Panc1 (cell line): Measurements from ENCODE around the gene STAM2. TPM values are rescaled to one million over a fixed set of nuclear protein-coding genes. Genes with fewer than 3 reads are reported as not detected.
"Not testable (repeated sequence)": the region's sequence is repeated elsewhere in the genome, so short reads cannot be mapped to it uniquely, and the experiment has no call there.

ENCODE experiments used
- ATAC-seq: fragments of 200-7000 bp; cut with Tn5 transposase; 2 replicates; pipeline ENCODE4 v1.9.1; 2020; ENCODE audit warnings: mild to moderate bottlenecking, moderate library complexity
- BruUV-seq: library from RNA; stranded (reverse); fragments of 400-500 nt; replicated peaks from 2 replicates; lab custom pipeline; 2021; lab: Mats Ljungman, UMichigan
- CTCF ChIA-PET: fragments of 300-600 bp; sonication (Branson Sonifier 250); formaldehyde crosslinking; loops from one replicate; lab custom pipeline; 2022; ENCODE audit warnings: antibody characterized with exemption; lab: Charles Lee
- POLR2A ChIA-PET: fragments of 300-600 bp; sonication (Branson Sonifier 250); formaldehyde crosslinking; loops from one replicate; lab custom pipeline; 2022; ENCODE audit warnings: antibody characterized with exemption; lab: Charles Lee
- DNase-seq: peaks from one replicate; pipeline ENCODE4 v3.0.0-alpha.2; 2010; ENCODE audit warnings: low read depth, low spot score
- H3K27ac ChIP-seq: 2 replicates; pipeline ENCODE4 v1.5.1; 2011; ENCODE audit warnings: mild to moderate bottlenecking, low read length, inconsistent platforms
- H3K27me3 ChIP-seq: fragments of 200-500 bp; sonication (Bioruptor generic); 2 replicates; pipeline ENCODE4 v1.6.0; 2014; ENCODE audit warnings: low read length, inconsistent platforms; ENCODE audit not compliant: control insufficient read depth, insufficient read depth
- H3K36me3 ChIP-seq: fragments of 200-500 bp; sonication (Bioruptor generic); 2 replicates; pipeline ENCODE4 v1.5.1; 2014; ENCODE audit warnings: inconsistent platforms, mild to moderate bottlenecking, low read length, moderate library complexity; ENCODE audit not compliant: control insufficient read depth, insufficient read depth
- H3K4me1 ChIP-seq: 2 replicates; pipeline ENCODE4 v1.5.1; 2011; ENCODE audit warnings: inconsistent platforms, mild to moderate bottlenecking, low read length, moderate library complexity; ENCODE audit not compliant: control insufficient read depth, insufficient read depth
- H3K4me3 ChIP-seq, 2 experiments: 2 replicates each; pipeline ENCODE4 v1.5.1; 2011 to 2012; ENCODE audit warnings: low read depth in 2 of 2, low read length in 2 of 2, mild to moderate bottlenecking in 2 of 2, inconsistent platforms in 1 of 2, moderate library complexity in 1 of 2
- H3K9me3 ChIP-seq: fragments of 200-500 bp; sonication (Bioruptor generic); 2 replicates; pipeline ENCODE4 v1.5.1; 2014; ENCODE audit warnings: low read depth, mild to moderate bottlenecking, inconsistent platforms, low read length, moderate library complexity; ENCODE audit not compliant: control insufficient read depth, insufficient read depth
- CTCF ChIP-seq: fragments of 450-650 bp; IDR thresholded peaks from 2 replicates; pipeline ENCODE4 v1.5.1; 2017; ENCODE audit warnings: mild to moderate bottlenecking
- POLR2AphosphoS5 ChIP-seq: IDR thresholded peaks from 2 replicates; pipeline ENCODE4 v1.6.1; 2012; ENCODE audit warnings: mild to moderate bottlenecking, low read depth, low read length, moderate library complexity
- REST ChIP-seq, 2 experiments: IDR thresholded peaks; 2 replicates each; pipeline ENCODE4 v1.6.1; 2011 to 2012; ENCODE audit warnings: low read depth in 2 of 2, control low read depth in 1 of 2, low read length in 1 of 2, mild to moderate bottlenecking in 1 of 2, moderate library complexity in 1 of 2; ENCODE audit not compliant: insufficient read depth in 1 of 2
- SIN3A ChIP-seq: IDR thresholded peaks from 2 replicates; pipeline ENCODE4 v1.6.1; 2012; ENCODE audit warnings: low read depth, mild to moderate bottlenecking, low read length, moderate library complexity, borderline replicate concordance; ENCODE audit not compliant: insufficient read depth
- TCF7L2 ChIP-seq: IDR thresholded peaks from 2 replicates; pipeline ENCODE4 v1.6.1; 2011; ENCODE audit warnings: mild to moderate bottlenecking, low read depth, low read length, inconsistent platforms
- in situ Hi-C: cut with HindIII; loops from 2 replicates; pipeline ENCODE4 v1.10.0; 2016; ENCODE audit warnings: low sequenced_read_pairs, low pct_unique_long_range_greater_than_20kb
- intact Hi-C: fragments of 100-400 bp; cut with micrococcal nuclease; formaldehyde crosslinking; loops from one replicate; pipeline ENCODE4 v1.10.0; 2022; ENCODE audit not compliant: unreplicated experiment
- total RNA-seq: library from RNA; stranded (reverse); gene quantifications from one replicate; pipeline ENCODE4 v1.2.1, GENCODE V29; 2021; ENCODE audit not compliant: unreplicated experiment

The STAM2 gene
- total RNA-seq, 1 experiment from 2014 or later, result 29.1 TPM

GRCh38 chr2:152115952-152116351 is 59.6 kb downstream of the STAM2 start:
- BruUV-seq, result no TSS peak
- Histone ChIP-seq H3K4me3 (no peak overlapping the region), H3K4me1 (no peaks in the 10 kb centered on the region), H3K27ac (no peak overlapping the region), H3K36me3 (peaks cover 2% of the 10 kb centered on the region; the same call in 1 of the 2 replicates), H3K27me3 (no peaks in the 10 kb centered on the region), H3K9me3 (no peaks in the 10 kb centered on the region)
- DNase-seq (no peak), ATAC-seq (peak; percentile 74)
- TF ChIP-seq CTCF (peak; percentile 52), TCF7L2 (no peak)
- intact Hi-C loops, result no loop called here
- CTCF ChIA-PET, result interaction anchor here (0.7 kb wide), 1 partner anchor 52 kb away, joined by 5 read pairs; no protein-coding TSS in a partner anchor
- in situ Hi-C loops, result no loop called here
- POLR2A ChIA-PET, result no interaction called here

DNA sequence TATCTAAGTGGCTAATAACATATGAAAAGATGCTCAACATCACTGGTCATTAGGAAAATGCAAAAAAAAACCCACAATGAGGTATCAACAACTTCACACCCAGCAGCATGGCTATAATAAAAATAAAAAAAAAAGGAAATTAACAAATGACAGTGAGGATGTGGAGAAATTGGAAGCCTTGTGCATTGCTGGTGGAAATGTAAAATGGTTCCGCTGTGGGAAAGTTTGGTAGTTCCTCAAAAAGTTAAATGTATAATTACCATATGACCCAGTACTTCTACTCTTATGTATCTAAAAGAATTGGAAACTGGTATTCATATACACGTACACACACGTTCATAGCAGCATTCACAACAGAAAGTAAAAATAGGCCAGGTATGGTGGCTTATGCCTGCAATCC is 61.2 kb downstream of the STAM2 start:
- POLR2A ChIA-PET, result interaction anchor here (0.6 kb wide), 1 partner anchor 185 kb away, joined by 8 read pairs; no protein-coding TSS in a partner anchor
- no TSS peak for BruUV-seq
- Histone ChIP-seq H3K9me3 (no peaks in the 10 kb centered on the region), H3K36me3 (no peaks in the 10 kb centered on the region), H3K27ac (no peak overlapping the region), H3K4me1 (no peaks in the 10 kb centered on the region), H3K27me3 (no peaks in the 10 kb centered on the region), H3K4me3 (no peak overlapping the region)
- ATAC-seq (no peak), DNase-seq (no peak)
- CTCF ChIA-PET, result interaction anchor here (0.8 kb wide), 1 partner anchor 86 kb away, joined by 3 read pairs; no protein-coding TSS in a partner anchor
- in situ Hi-C loops (no loop called here), intact Hi-C loops (no loop called here)
- TF ChIP-seq CTCF (no peak), TCF7L2 (no peak), POLR2AphosphoS5 (no peak), SIN3A (no peak), REST (IDR thresholded peaks at IDR 0.05; ENCODE audit: insufficient read depth in 1 of 2, low read depth in 2 of 2, low read length in 1 of 2) (no peak)

DNA sequence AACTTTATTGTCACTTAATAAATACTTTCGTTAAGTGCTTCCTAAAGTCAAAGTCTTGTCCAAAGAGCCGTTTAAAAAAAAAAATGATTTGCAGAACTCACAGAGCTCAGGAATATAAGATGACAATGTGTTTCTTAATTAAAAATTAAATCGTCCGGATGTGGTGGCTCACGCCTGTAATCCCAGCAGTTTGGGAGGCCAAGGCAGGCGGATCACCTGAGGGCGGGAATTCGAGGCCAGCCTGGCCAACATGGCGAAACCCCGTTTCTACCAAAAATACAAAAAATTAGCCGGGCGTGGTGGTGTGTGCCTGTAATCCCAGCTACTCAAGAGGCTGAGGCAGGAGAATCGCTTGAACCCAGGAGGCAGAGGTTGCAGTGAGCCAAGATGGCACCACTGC is 68.4 kb downstream of the STAM2 start:
- H3K27ac ChIP-seq, H3K9me3 ChIP-seq, in situ Hi-C loops, DNase-seq, H3K4me1 ChIP-seq, H3K36me3 ChIP-seq, POLR2A ChIA-PET, BruUV-seq, H3K4me3 ChIP-seq, ATAC-seq, H3K27me3 ChIP-seq, intact Hi-C loops: not testable (repeated sequence)
- CTCF ChIA-PET, result interaction anchor here (0.6 to 0.7 kb wide), 2 partner anchors 10 to 58 kb away, joined by 5 to 7 read pairs; no protein-coding TSS in a partner anchor
